Measurements from ENCODE around the gene SNTG2. TPM values are rescaled to one million over a fixed set of nuclear protein-coding genes. Genes with fewer than 3 reads are reported as not detected.

Gene SNTG2
- total and polyA plus RNA-seq, 10 of the 15 experiments (the other 5 are each of a cell fraction or from before 2014, with no cell fraction given): not detected

DNA sequence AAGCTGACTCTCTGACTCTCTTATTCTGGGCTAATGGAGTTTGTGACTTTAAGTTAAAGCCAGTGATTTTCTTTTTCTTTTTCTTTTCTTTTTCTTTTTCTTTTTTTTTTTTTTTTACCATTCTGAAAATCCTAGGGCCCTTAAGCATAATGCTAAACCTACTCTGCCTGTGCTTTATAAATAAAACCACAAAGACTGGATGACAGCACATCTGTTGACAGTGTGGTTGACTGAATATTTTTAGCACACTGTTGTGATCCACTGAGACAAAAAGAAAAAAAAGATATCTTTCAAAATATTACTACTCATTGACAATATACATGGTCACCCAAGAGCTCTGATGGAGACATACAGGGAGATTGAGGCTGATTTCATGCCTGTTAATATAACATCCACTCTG, 121.6 kb downstream of the SNTG2 start:
- no TSS peak for BruUV-seq (replicated peaks)
- Histone ChIP-seq H3K27me3 (replicated peaks in 1 of 2; ENCODE audit: control insufficient read depth in 2 of 2, insufficient read depth in 2 of 2, low read length in 1 of 2) (no peaks in the 10 kb centered on the region), H3K9me3 (replicated peaks; ENCODE audit: control insufficient read depth, insufficient read depth, low read length) (no peaks in the 10 kb centered on the region), H4K20me1 (ENCODE audit: control insufficient read depth, insufficient read depth) (no peaks in the 10 kb centered on the region), H3K4me3 (no peak overlapping the region), H3K79me2 (ENCODE audit: control insufficient read depth, insufficient read depth, low read length) (no peaks in the 10 kb centered on the region), H3K4me2 (ENCODE audit: control insufficient read depth, insufficient read depth) (no peak overlapping the region), H3K27ac (ENCODE audit: control insufficient read depth, insufficient read depth) (no peak overlapping the region), H3K4me1 (ENCODE audit: control insufficient read depth, insufficient read depth, low read length) (no peaks in the 10 kb centered on the region), H3K36me3 (ENCODE audit: control insufficient read depth in 2 of 2, insufficient read depth in 2 of 2, low read length in 1 of 2) (no peaks in the 10 kb centered on the region), H3K9ac (ENCODE audit: control insufficient read depth, insufficient read depth, low read length) (no peak overlapping the region), H2AFZ (ENCODE audit: control insufficient read depth, low read depth, low read length) (no peak overlapping the region)
- ATAC-seq (no peak), FAIRE-seq (no peak), DNase-seq (ENCODE audit: low read depth, low spot score) (no peak)
- intact Hi-C loops (cut with micrococcal nuclease; ENCODE audit: unreplicated experiment) (no loop called here), in situ Hi-C loops (cut with MboI) (no loop called here)
- ChIA-PET SMC1A (ENCODE audit: uncharacterized antibody, unreplicated experiment) (no interaction called here), POLR2A (no interaction called here), RAD21 (ENCODE audit: unreplicated experiment) (no interaction called here), CTCF (no interaction called here)
- TF ChIP-seq RAD51 (IDR thresholded peaks at IDR 0.05): no peak
- no peak for TF ChIP-seq SIN3A (IDR thresholded peaks at IDR 0.05; ENCODE audit: low read depth, low read length)
- TF ChIP-seq NR2F1 (conservative IDR thresholded peaks at IDR 0.05): no peak
- no peak for TF ChIP-seq KDM1A (IDR thresholded peaks at IDR 0.05; ENCODE audit: borderline replicate concordance)
- TF ChIP-seq, protein P1, sequence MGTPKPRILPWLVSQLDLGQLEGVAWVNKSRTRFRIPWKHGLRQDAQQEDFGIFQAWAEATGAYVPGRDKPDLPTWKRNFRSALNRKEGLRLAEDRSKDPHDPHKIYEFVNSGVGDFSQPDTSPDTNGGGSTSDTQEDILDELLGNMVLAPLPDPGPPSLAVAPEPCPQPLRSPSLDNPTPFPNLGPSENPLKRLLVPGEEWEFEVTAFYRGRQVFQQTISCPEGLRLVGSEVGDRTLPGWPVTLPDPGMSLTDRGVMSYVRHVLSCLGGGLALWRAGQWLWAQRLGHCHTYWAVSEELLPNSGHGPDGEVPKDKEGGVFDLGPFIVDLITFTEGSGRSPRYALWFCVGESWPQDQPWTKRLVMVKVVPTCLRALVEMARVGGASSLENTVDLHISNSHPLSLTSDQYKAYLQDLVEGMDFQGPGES (IDR thresholded peaks at IDR 0.05): no peak
- TF ChIP-seq ASH2L (IDR thresholded peaks at IDR 0.05; ENCODE audit: borderline replicate concordance, low read depth): no peak
- TF ChIP-seq, protein P2, sequence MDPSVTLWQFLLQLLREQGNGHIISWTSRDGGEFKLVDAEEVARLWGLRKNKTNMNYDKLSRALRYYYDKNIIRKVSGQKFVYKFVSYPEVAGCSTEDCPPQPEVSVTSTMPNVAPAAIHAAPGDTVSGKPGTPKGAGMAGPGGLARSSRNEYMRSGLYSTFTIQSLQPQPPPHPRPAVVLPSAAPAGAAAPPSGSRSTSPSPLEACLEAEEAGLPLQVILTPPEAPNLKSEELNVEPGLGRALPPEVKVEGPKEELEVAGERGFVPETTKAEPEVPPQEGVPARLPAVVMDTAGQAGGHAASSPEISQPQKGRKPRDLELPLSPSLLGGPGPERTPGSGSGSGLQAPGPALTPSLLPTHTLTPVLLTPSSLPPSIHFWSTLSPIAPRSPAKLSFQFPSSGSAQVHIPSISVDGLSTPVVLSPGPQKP (IDR thresholded peaks at IDR 0.05; ENCODE audit: low read depth, low read length): no peak
- TF ChIP-seq BRCA1 (IDR thresholded peaks at IDR 0.05; ENCODE audit: low read depth, low read length): no peak
- TF ChIP-seq HDAC2 (IDR thresholded peaks at IDR 0.05): no peak
- TF ChIP-seq, protein P3, sequence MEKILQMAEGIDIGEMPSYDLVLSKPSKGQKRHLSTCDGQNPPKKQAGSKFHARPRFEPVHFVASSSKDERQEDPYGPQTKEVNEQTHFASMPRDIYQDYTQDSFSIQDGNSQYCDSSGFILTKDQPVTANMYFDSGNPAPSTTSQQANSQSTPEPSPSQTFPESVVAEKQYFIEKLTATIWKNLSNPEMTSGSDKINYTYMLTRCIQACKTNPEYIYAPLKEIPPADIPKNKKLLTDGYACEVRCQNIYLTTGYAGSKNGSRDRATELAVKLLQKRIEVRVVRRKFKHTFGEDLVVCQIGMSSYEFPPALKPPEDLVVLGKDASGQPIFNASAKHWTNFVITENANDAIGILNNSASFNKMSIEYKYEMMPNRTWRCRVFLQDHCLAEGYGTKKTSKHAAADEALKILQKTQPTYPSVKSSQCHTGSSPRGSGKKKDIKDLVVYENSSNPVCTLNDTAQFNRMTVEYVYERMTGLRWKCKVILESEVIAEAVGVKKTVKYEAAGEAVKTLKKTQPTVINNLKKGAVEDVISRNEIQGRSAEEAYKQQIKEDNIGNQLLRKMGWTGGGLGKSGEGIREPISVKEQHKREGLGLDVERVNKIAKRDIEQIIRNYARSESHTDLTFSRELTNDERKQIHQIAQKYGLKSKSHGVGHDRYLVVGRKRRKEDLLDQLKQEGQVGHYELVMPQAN (conservative IDR thresholded peaks at IDR 0.05): no peak
- TF ChIP-seq TCF7 (IDR thresholded peaks at IDR 0.05; ENCODE audit: borderline replicate concordance): no peak
- TF ChIP-seq SUPT20H (IDR thresholded peaks at IDR 0.05; ENCODE audit: borderline replicate concordance, control insufficient read depth, low read depth, low read length): no peak
- no peak for TF ChIP-seq JUNB (IDR thresholded peaks at IDR 0.05)
- no peak for TF ChIP-seq RELA (IDR thresholded peaks at IDR 0.05; ENCODE audit: borderline replicate concordance, partially characterized antibody)
- no peak for TF ChIP-seq TCF3 (IDR thresholded peaks at IDR 0.05; ENCODE audit: borderline replicate concordance, insufficient read depth, low read depth, low read length)
- no peak for TF ChIP-seq GATAD2B (conservative IDR thresholded peaks at IDR 0.05; ENCODE audit: low read depth)
- TF ChIP-seq MEF2A (IDR thresholded peaks at IDR 0.05; ENCODE audit: insufficient read depth, low read depth, low read length): no peak
- no peak for TF ChIP-seq ETV6 (conservative IDR thresholded peaks at IDR 0.05 in 1 of 2, IDR thresholded peaks at IDR 0.05 in 1 of 2; ENCODE audit: borderline replicate concordance in 1 of 2, low read depth in 1 of 2)
- TF ChIP-seq SMC3 (IDR thresholded peaks at IDR 0.05; ENCODE audit: borderline replicate concordance, low read length): no peak
